Head of caudate nucleus (tissue), 42 donors: Measurements from ENCODE around the gene SLC41A3.

Experiments
- DNase-seq, 42 donors: peaks; one replicate each; pipeline versions ENCODE4 v3.0.0 to v3.0.0-alpha.2; 2020 to 2021; ENCODE audit warnings: mixed read lengths in 7 of 42
- intact Hi-C: fragments of 100-400 bp; cut with DNase I; formaldehyde crosslinking; loops from one replicate; pipeline ENCODE4 v1.15.0; 2022

Gene SLC41A3

GRCh38 chr3:126064627-126065258 is 19.2 kb downstream of the SLC41A3 start:
- intact Hi-C loops: no loop called here
- peak in 1 of 42 donors; percentile 27 for DNase-seq

- DNase-seq: peak in 2 of 42 donors; percentile 11 to 15
- intact Hi-C loops: no loop called here
Observed at GRCh38 chr3:126063358-126063965, 20.5 kb downstream of the SLC41A3 start.

DNA sequence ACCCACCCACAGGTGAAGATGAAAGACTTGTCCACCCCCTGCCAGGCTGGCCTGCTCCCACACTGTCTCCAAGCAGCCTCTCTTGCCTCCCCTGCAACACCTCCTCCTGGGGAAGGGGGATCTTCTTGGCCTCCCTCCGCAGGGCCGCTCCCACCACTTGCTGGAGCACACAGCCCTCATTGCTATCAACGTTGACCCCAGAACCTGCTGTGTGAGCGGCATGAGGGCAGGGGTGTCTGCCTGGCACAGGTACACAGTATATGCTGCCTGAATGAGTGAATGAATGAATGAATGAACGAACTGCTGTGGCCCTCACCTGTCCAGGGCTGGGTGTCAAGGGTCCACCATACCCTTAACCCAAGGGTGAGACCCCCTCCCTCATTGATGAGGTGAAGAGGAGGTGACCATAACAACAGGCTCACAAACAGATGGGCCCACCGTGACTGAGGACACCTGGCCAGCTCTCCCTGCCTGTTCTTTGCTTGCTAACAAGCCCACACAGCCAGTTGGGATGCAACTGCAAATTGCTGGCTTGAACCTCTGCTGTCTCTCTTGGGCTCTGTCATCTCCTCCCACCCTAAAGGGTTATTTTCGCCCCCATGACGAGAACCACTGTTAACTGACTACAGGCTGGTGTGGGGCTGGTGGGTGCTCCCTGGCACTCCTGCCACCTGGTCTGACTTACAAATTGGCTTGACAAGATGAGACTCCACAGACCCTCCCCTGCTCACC is 22.5 kb downstream of the SLC41A3 start:
- peak in 1 of 42 donors; percentile 29 for DNase-seq
- intact Hi-C loops: no loop called here

- peak in 2 of 42 donors; percentile 18 to 37 for DNase-seq
- intact Hi-C loops: no loop called here
Observed at GRCh38 chr3:126060613-126061145, 23.2 kb downstream of the SLC41A3 start.

GRCh38 chr3:126058666-126059065 is 25.3 kb downstream of the SLC41A3 start:
- intact Hi-C loops: no loop called here
- DNase-seq: peak in 1 of 42 donors; percentile 44

GRCh38 chr3:126057936-126058335 is 26.0 kb downstream of the SLC41A3 start:
- peak in 1 of 42 donors; percentile 38 for DNase-seq
- intact Hi-C loops: no loop called here

DNA sequence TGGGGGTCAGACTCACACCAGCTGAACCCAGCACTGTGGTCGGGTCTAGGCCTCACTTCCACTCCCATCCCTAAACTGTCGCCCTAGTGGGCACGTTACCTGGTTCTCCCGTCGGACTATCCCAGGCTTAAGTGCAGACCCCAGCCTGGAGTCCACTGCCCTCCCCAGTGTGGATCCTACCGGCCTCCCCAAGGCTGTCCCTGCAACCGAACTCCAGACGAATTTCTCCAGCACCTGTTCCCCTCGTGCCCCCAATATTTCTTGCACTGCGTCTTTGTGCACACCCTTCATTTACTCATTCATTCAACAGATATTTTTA is 26.5 kb downstream of the SLC41A3 start:
- intact Hi-C loops: no loop called here
- DNase-seq: peak in 1 of 42 donors; percentile 31

DNA sequence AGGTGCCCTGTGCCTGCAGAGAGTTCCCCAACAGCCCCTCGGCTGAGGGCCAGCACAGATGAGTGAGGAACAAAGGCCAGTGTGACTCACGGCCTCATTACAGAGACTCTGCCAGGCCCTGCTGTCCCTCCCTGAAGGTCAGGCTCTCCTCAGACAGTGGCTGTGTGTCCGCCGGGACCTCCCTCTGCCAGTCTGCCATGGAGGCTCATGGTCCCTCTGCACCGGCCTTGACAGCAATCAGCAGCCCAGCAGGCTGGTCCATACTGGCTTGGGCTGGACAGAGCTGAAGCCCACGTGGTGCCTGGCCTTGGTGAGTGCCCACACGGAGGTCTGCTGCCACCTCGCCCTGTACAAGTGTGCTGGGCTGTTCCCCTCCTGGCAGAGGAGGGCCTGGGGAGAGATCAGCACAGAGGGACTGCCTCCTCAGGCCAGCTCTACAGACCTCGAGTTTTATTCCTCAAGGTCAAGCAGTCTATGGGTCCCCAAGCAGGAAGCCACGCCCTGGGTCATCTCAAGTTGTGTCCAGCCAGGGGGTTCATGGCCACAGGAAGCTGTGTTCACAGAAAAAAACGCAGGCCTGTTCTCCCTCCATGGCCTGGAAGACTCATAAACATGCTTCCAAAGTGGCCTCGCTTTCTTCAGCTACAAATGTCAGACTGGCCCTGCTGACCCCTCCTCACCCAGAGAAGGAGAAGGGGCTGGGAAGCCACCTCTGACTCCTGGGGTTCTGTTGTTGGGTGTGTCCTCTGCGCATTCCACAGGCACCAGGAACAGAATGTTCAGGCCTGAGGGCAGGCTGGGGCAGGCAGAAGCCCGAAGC is 27.0 kb downstream of the SLC41A3 start:
- DNase-seq: peak in 17 of 42 donors; percentile 11 to 78 (median 53)
- intact Hi-C loops: no loop called here

GRCh38 chr3:126056088-126056487 is 27.8 kb downstream of the SLC41A3 start:
- intact Hi-C loops: no loop called here
- no peak for DNase-seq

- intact Hi-C loops: no loop called here
- DNase-seq: no peak
Observed at GRCh38 chr3:126054870-126055269, 29.1 kb downstream of the SLC41A3 start.

GRCh38 chr3:126053949-126054569 is 29.9 kb downstream of the SLC41A3 start:
- intact Hi-C loops: no loop called here
- peak in 1 of 42 donors; percentile 32 for DNase-seq

DNA sequence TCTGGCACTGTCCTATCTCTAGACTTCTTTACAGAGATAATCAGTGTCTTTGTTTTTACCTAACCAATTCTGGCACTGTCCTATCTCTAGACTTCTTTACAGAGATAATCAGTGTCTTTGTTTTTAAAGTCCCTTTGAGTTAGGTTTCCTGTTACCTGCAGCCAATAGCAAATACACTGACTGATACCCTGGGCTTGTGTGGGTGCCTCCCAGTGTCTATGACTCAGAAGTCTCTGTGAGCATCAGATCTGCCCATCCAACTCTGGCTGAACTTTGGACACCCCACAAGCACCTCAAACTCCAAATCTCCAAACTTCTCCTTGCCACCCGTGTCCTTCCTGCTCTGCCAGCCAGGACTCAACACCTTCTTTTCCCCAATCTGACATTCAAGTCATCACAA is 30.4 kb downstream of the SLC41A3 start:
- DNase-seq: peak in 3 of 42 donors; percentile 26 to 39 (median 28)
- intact Hi-C loops: no loop called here

GRCh38 chr3:126052196-126053058 is 31.5 kb downstream of the SLC41A3 start:
- peak in 1 of 42 donors; percentile 20 for DNase-seq

DNA sequence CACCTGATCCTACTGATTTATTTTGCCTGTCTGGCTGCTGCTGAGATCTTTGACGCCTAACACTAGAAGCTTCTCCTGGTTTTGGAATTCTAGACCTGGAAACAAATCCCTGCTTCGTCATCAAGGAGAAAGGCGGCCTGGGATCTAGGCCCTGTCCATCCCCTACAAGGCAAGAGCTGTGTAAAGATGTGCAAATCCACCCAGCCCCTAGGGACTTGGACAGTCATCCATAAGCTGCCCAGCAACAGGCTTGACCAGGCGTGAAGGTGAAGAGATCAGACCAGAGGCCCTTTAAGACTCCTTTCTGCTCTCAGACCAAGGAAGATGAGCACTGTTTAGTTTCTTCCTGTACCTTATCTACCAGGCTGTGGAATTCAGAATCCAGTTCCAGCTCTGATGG is 32.2 kb downstream of the SLC41A3 start:
- peak in 1 of 42 donors; percentile 33 for DNase-seq
- intact Hi-C loops: no loop called here

More at GRCh38 chr3:126052196-126053058, 31.5 kb downstream of the SLC41A3 start:
- intact Hi-C loops: no loop called here

DNA sequence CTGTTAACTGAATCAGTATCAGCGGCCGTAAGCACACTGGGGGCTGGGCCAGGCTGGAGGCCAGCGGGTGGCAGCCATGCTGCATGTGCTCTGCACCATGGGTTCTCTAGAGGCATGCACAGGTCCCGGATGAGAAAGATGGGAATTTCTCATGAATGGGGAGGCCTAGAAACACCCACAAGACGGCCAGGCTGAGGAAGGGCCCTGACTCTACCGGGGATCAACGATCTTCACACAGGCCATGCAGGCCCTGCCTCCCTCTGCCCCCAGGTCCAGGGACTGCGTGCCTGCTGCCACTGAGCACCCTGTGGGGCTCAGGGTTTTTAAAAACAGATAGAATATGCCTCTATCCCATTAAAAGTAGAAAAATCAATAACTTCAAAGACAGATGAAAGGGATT is 32.7 kb downstream of the SLC41A3 start:
- intact Hi-C loops: no loop called here
- peak in 1 of 42 donors; percentile 16 for DNase-seq

DNA sequence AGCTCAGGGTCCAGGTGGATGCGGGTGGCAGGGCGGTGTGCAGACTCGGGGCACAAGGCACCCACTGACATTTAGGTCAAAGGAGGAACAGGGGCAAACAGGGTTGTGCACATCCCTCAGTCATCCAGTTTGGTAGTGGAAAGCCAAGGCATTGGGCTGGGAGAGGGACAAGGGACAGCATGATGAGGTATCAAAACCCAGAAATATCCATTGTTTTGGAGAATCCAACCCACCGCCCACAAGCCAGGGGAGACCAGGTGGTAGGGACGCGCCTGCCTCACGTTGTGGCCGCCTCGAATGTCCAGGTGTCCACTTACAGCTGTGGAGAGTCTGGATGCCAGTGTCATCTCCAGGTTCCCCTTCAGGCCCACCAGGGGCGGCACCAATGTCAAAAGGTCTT is 33.3 kb downstream of the SLC41A3 start:
- peak in 1 of 42 donors; percentile 29 for DNase-seq
- intact Hi-C loops: no loop called here

DNA sequence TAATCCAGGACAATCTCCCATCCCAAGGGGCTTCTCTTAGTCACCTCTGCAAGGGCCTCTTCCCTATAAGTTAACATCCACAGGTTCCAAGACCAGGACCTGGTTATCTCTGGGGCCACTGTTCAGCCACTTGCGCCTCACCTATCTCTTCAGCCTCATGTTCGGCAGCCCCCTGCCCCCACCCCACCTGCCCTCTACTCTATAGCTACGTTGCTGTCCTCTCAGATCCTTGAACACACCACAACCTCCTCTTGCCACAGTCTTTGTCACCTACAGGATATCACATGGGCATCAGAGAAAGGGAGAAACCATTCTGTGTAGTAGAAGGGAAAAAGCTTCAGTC is 33.9 kb downstream of the SLC41A3 start:
- no peak for DNase-seq
- intact Hi-C loops: no loop called here
